Vagina (tissue), 2 donors: Measurements from ENCODE around the gene CTSW. TPM values are rescaled to one million over a fixed set of nuclear protein-coding genes. Genes with fewer than 3 reads are reported as not detected.
A peak's percentile ranks its signal among the peaks of the same experiment; 100 is the strongest.
"Not testable (repeated sequence)": the region's sequence is repeated elsewhere in the genome, so short reads cannot be mapped to it uniquely, and the experiment has no call there.

Experiments
- DNase-seq, 2 donors: peaks; one replicate each; pipeline ENCODE4 v3.0.0-alpha.2; 2017; ENCODE audit errors: extremely low spot score in 2 of 2
- H3K27ac ChIP-seq: fragments of 200-600 bp; sonication (generic); one replicate; pipeline ENCODE4 v1.5.1; 2019
- H3K27me3 ChIP-seq: fragments of 200-600 bp; sonication (generic); one replicate; pipeline ENCODE4 v1.5.1; 2019
- H3K36me3 ChIP-seq, 2 donors: fragments of 200-600 bp; sonication (generic); one replicate each; pipeline ENCODE4 v1.5.1; 2017 to 2019
- H3K4me1 ChIP-seq: fragments of 200-600 bp; sonication (generic); one replicate; pipeline ENCODE4 v1.5.1; 2019
- H3K4me3 ChIP-seq, 2 donors: fragments of 200-600 bp; sonication (generic); 1 replicate in 1 of 2; 2 replicates in 1 of 2; pipeline ENCODE4 v1.5.1; 2016 to 2019
- H3K9me3 ChIP-seq: fragments of 200-600 bp; sonication (generic); one replicate; pipeline ENCODE4 v1.5.1; 2019
- POLR2A ChIP-seq, 2 donors: fragments of 450-650 bp; IDR thresholded peaks; one replicate each; pipeline ENCODE4 v1.6.1; 2017; ENCODE audit warnings: antibody characterized with exemption in 2 of 2, mild to moderate bottlenecking in 2 of 2, moderate library complexity in 2 of 2
- POLR2AphosphoS5 ChIP-seq, 2 donors: sonication (generic); formaldehyde crosslinking; IDR thresholded peaks; one replicate each; pipeline ENCODE4 v1.9.0; 2017; ENCODE audit warnings: antibody characterized with exemption in 2 of 2, mild to moderate bottlenecking in 2 of 2, low read depth in 1 of 2; ENCODE audit not compliant: insufficient read depth in 1 of 2
- intact Hi-C: fragments of 100-400 bp; cut with DNase I; formaldehyde crosslinking; loops from one replicate; pipeline ENCODE4 v1.15.1; 2023
- total RNA-seq: library from RNA; depleted of rRNA; stranded (reverse); fragments of >200 nt; gene quantifications from one replicate; pipeline ENCODE4 v1.2.3, GENCODE V29; 2016
- TF ChIP-seq, protein P1 (sequence below), 3 experiments: fragments of 450-650 bp in 2 of 3; fragments of 200-600 bp in 1 of 3; sonication (generic) in 1 of 3; IDR thresholded peaks; one replicate each; pipeline ENCODE4 v1.5.1; 2017 to 2019; ENCODE audit warnings: antibody characterized with exemption in 3 of 3, mild to moderate bottlenecking in 2 of 3, moderate library complexity in 2 of 3

The CTSW gene
- total RNA-seq, 1 donor from 2014 or later = 0.74 TPM

- peak in 1 of 2 donors; percentile 45 for TF ChIP-seq POLR2AphosphoS5 (IDR thresholded peaks at IDR 0.05; ENCODE audit: insufficient read depth in 1 of 2, low read depth in 1 of 2)
- no peak for TF ChIP-seq POLR2A (IDR thresholded peaks at IDR 0.05)
- Histone ChIP-seq H3K4me1 (peaks cover 65% of the 10 kb centered on the region), H3K27me3 (no peaks in the 10 kb centered on the region), H3K4me3 (peak overlapping the region; percentile 69 to 73), H3K27ac (peak overlapping the region; percentile 97), H3K36me3 (peaks cover 0 to 5% of the 10 kb centered on the region in 2 donors), H3K9me3 (no peaks in the 10 kb centered on the region)
- intact Hi-C loops = loop anchor here (2.0 kb wide), 1 partner anchor 27 kb away; the partner anchor contains the start of genes C11orf68 and DRAP1
- DNase-seq = no peak
Measured at GRCh38 chr11:65891219-65892136, 11.8 kb downstream of the CTSW start.

DNA sequence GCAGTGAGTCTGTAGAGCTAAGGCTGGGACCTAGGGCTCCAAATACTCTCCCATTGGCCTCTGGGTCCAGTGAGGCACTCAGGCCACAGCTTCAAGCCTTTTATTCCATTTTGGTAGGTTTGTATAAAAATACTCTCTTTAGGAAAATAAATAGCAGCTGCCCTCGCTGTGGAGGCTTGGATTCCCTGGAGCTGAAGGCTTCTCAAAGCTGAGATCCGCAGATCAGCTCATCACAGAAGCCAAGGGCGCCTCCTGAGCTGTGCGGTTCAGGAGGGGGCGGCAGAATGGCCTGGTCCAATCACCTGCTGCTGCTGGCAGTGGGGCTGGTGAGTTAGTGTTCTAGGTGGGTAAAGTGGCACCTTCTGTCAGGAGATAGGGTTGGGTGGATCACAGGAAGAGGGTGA lies 12.5 kb downstream of the CTSW start:
- peak overlapping the region; percentile 97 for H3K27ac ChIP-seq
- peaks cover 60% of the 10 kb centered on the region for H3K4me1 ChIP-seq
- H3K9me3 ChIP-seq, H3K27me3 ChIP-seq, intact Hi-C loops, H3K36me3 ChIP-seq, DNase-seq: not testable (repeated sequence)
- H3K4me3 ChIP-seq = peak overlapping the region; percentile 69 to 73

DNA sequence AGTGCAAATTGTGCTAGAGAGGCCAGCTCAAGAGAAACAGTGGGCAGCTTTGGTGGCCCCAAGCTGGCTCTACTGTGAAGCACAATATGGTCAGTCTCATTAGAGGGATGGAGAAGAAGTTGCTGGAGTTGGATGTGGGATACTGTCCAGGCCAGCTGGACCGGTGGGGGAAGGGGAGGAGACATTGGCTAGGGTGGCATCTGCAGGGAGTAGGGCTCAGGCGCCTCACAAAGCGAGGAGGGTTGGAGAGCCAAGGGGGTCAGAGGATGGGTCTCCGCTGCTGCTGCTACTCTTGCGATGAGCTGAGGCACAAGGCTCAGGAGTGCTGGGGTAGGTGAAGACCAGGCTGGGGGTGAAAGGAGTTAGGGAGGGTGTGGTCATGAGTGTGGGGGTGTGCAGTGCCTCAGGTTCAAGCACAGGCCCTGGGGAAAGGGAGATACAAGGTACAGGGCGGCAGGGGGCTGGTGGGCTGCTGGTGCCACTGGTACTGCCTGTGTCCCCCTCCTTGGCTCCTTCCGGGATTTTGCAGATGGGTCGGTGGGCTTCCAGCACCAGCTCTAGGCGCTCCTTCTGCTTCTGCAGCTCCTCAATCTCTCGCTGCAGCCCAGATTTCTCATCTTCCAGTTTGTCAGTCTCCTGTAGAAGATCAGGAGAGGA lies 13.2 kb downstream of the CTSW start:
- Histone ChIP-seq H3K4me1 (peaks cover 54% of the 10 kb centered on the region), H3K4me3 (peak overlapping the region; percentile 11 to 16), H3K27ac (peak overlapping the region; percentile 97), H3K36me3 (no peaks in the 10 kb centered on the region), H3K27me3 (no peaks in the 10 kb centered on the region), H3K9me3 (no peaks in the 10 kb centered on the region)
- DNase-seq = no peak
- TF ChIP-seq POLR2AphosphoS5 (IDR thresholded peaks at IDR 0.05; ENCODE audit: insufficient read depth in 1 of 2, low read depth in 1 of 2) (no peak), POLR2A (IDR thresholded peaks at IDR 0.05) (no peak)
- TF ChIP-seq, protein P1, sequence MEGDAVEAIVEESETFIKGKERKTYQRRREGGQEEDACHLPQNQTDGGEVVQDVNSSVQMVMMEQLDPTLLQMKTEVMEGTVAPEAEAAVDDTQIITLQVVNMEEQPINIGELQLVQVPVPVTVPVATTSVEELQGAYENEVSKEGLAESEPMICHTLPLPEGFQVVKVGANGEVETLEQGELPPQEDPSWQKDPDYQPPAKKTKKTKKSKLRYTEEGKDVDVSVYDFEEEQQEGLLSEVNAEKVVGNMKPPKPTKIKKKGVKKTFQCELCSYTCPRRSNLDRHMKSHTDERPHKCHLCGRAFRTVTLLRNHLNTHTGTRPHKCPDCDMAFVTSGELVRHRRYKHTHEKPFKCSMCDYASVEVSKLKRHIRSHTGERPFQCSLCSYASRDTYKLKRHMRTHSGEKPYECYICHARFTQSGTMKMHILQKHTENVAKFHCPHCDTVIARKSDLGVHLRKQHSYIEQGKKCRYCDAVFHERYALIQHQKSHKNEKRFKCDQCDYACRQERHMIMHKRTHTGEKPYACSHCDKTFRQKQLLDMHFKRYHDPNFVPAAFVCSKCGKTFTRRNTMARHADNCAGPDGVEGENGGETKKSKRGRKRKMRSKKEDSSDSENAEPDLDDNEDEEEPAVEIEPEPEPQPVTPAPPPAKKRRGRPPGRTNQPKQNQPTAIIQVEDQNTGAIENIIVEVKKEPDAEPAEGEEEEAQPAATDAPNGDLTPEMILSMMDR (IDR thresholded peaks at IDR 0.05) = no peak
- intact Hi-C loops = no loop called here

- peak overlapping the region in 1 of 2 donors; percentile 11 for H3K4me3 ChIP-seq
- H3K36me3 ChIP-seq = no peaks in the 10 kb centered on the region
- no peaks in the 10 kb centered on the region for H3K9me3 ChIP-seq
- H3K27me3 ChIP-seq = no peaks in the 10 kb centered on the region
- DNase-seq = no peak
- peak overlapping the region; percentile 97 for H3K27ac ChIP-seq
- peaks cover 52% of the 10 kb centered on the region for H3K4me1 ChIP-seq
- TF ChIP-seq POLR2A (IDR thresholded peaks at IDR 0.05) (no peak), POLR2AphosphoS5 (IDR thresholded peaks at IDR 0.05; ENCODE audit: insufficient read depth in 1 of 2, low read depth in 1 of 2) (no peak)
- TF ChIP-seq, protein P1 (IDR thresholded peaks at IDR 0.05) = no peak
- intact Hi-C loops = no loop called here
Measured at GRCh38 chr11:65894034-65894591, 14.5 kb downstream of the CTSW start.

- no peak for DNase-seq
- intact Hi-C loops = no loop called here
- TF ChIP-seq, protein P1 (IDR thresholded peaks at IDR 0.05) = no peak
- TF ChIP-seq POLR2AphosphoS5 (IDR thresholded peaks at IDR 0.05; ENCODE audit: insufficient read depth in 1 of 2, low read depth in 1 of 2) (no peak), POLR2A (IDR thresholded peaks at IDR 0.05) (no peak)
- Histone ChIP-seq H3K4me1 (peaks cover 52% of the 10 kb centered on the region), H3K36me3 (no peaks in the 10 kb centered on the region), H3K4me3 (no peak overlapping the region), H3K27me3 (no peaks in the 10 kb centered on the region), H3K27ac (no peak overlapping the region), H3K9me3 (no peaks in the 10 kb centered on the region)
Measured at GRCh38 chr11:65895482-65895981, 15.9 kb downstream of the CTSW start.
